T-helper 17 cell (primary cell): ENCODE results near the gene AKAP8. TPM values are rescaled to one million over a fixed set of nuclear protein-coding genes. Genes with fewer than 3 reads are reported as not detected.
A peak's percentile ranks its signal among the peaks of the same experiment; 100 is the strongest.

ENCODE experiments used
- ATAC-seq: fragments of 150-1000 bp; cut with Tn5 transposase; 2 replicates; pipeline ENCODE4 v1.10.0; 2021; ENCODE audit warnings: mild to moderate bottlenecking, moderate library complexity
- DNase-seq, 3 donors: peaks; one replicate each; pipeline versions ENCODE4 v3.0.0 to v3.0.0-alpha.2; 2020 to 2021
- H3K9me3 ChIP-seq: one replicate; pipeline ENCODE4 v1.7.0; 2013; ENCODE audit warnings: low read length, mild to moderate bottlenecking; ENCODE audit not compliant: control insufficient read depth, poor library complexity, severe bottlenecking
- H3K27ac Mint-ChIP-seq: one replicate; pipeline ENCODE4 v1.8.0; 2022; ENCODE audit warnings: mild to moderate bottlenecking, moderate library complexity, mixed read lengths
- H3K27me3 Mint-ChIP-seq: one replicate; pipeline ENCODE4 v1.8.0; 2022; ENCODE audit warnings: mixed read lengths
- H3K36me3 Mint-ChIP-seq: one replicate; pipeline ENCODE4 v1.8.0; 2022; ENCODE audit warnings: low read depth, mixed read lengths
- H3K4me1 Mint-ChIP-seq: one replicate; pipeline ENCODE4 v1.8.0; 2022; ENCODE audit warnings: mild to moderate bottlenecking, mixed read lengths
- H3K4me3 Mint-ChIP-seq: one replicate; pipeline ENCODE4 v1.8.0; 2022; ENCODE audit warnings: mild to moderate bottlenecking, moderate library complexity, mixed read lengths
- total RNA-seq, 4 donors: library from RNA in 2 of 4; stranded (reverse) in 2 of 4; gene quantifications; one replicate each; pipeline ENCODE4 v1.2.3 and lab custom pipeline; 2022 to 2026

The AKAP8 gene
- total RNA-seq, 2 donors from 2014 or later, result 87.6 to 90.2 TPM

GRCh38 chr19:15330801-15331418 lies 48.7 kb downstream of the AKAP8 start:
- Mint-ChIP-seq H3K4me3 (peak overlapping the region; percentile 93), H3K36me3 (no peaks in the 10 kb centered on the region), H3K27me3 (no peaks in the 10 kb centered on the region), H3K4me1 (peaks cover 42% of the 10 kb centered on the region), H3K27ac (peak overlapping the region; percentile 93)
- ATAC-seq, result no peak
- H3K9me3 ChIP-seq, result no peaks in the 10 kb centered on the region
- no peak for DNase-seq

GRCh38 chr19:15328312-15328711 lies 51.3 kb downstream of the AKAP8 start:
- H3K27me3 Mint-ChIP-seq, result no peaks in the 10 kb centered on the region
- DNase-seq (no peak), ATAC-seq (no peak)
- H3K9me3 ChIP-seq, result no peaks in the 10 kb centered on the region
- H3K4me3 Mint-ChIP-seq, result no peak overlapping the region
- no peak overlapping the region for H3K27ac Mint-ChIP-seq
- peaks cover 66% of the 10 kb centered on the region for H3K4me1 Mint-ChIP-seq
- H3K36me3 Mint-ChIP-seq, result no peaks in the 10 kb centered on the region

GRCh38 chr19:15324791-15325519 lies 54.6 kb downstream of the AKAP8 start:
- DNase-seq (no peak), ATAC-seq (peak; percentile 35)
- Mint-ChIP-seq H3K4me1 (peaks cover 76% of the 10 kb centered on the region), H3K27ac (peak overlapping the region; percentile 78), H3K4me3 (peak overlapping the region; percentile 86), H3K36me3 (no peaks in the 10 kb centered on the region), H3K27me3 (no peaks in the 10 kb centered on the region)
- no peaks in the 10 kb centered on the region for H3K9me3 ChIP-seq

GRCh38 chr19:15323496-15324235 lies 55.9 kb downstream of the AKAP8 start:
- Mint-ChIP-seq H3K27me3 (no peaks in the 10 kb centered on the region), H3K27ac (peak overlapping the region; percentile 91), H3K4me3 (peak overlapping the region; percentile 86), H3K36me3 (no peaks in the 10 kb centered on the region), H3K4me1 (peaks cover 80% of the 10 kb centered on the region)
- peak; percentile 31 for ATAC-seq
- H3K9me3 ChIP-seq, result no peaks in the 10 kb centered on the region
- DNase-seq, result no peak

GRCh38 chr19:15321739-15322138 lies 57.8 kb downstream of the AKAP8 start:
- Mint-ChIP-seq H3K27ac (peak overlapping the region; percentile 91), H3K27me3 (no peaks in the 10 kb centered on the region), H3K36me3 (no peaks in the 10 kb centered on the region), H3K4me3 (peak overlapping the region; percentile 12), H3K4me1 (peaks cover 84% of the 10 kb centered on the region)
- ATAC-seq (no peak), DNase-seq (no peak)
- H3K9me3 ChIP-seq, result no peaks in the 10 kb centered on the region

GRCh38 chr19:15320116-15320515 lies 59.5 kb downstream of the AKAP8 start:
- peak overlapping the region; percentile 60 for H3K4me3 Mint-ChIP-seq
- no peak overlapping the region for H3K27ac Mint-ChIP-seq
- H3K4me1 Mint-ChIP-seq, result peaks cover 79% of the 10 kb centered on the region
- no peaks in the 10 kb centered on the region for H3K9me3 ChIP-seq
- H3K27me3 Mint-ChIP-seq, result no peaks in the 10 kb centered on the region
- no peaks in the 10 kb centered on the region for H3K36me3 Mint-ChIP-seq
- no peak for DNase-seq
- no peak for ATAC-seq

GRCh38 chr19:15318241-15318691 lies 61.3 kb downstream of the AKAP8 start:
- Mint-ChIP-seq H3K36me3 (no peaks in the 10 kb centered on the region), H3K27me3 (no peaks in the 10 kb centered on the region), H3K4me1 (peaks cover 69% of the 10 kb centered on the region), H3K4me3 (peak overlapping the region; percentile 78), H3K27ac (peak overlapping the region; percentile 89)
- no peaks in the 10 kb centered on the region for H3K9me3 ChIP-seq
- no peak for DNase-seq
- ATAC-seq, result peak; percentile 78

GRCh38 chr19:15317392-15318071 lies 62.1 kb downstream of the AKAP8 start:
- DNase-seq, result no peak
- no peaks in the 10 kb centered on the region for H3K36me3 Mint-ChIP-seq
- no peaks in the 10 kb centered on the region for H3K9me3 ChIP-seq
- peaks cover 70% of the 10 kb centered on the region for H3K4me1 Mint-ChIP-seq
- peak overlapping the region; percentile 89 for H3K27ac Mint-ChIP-seq
- no peak for ATAC-seq
- H3K27me3 Mint-ChIP-seq, result no peaks in the 10 kb centered on the region
- peak overlapping the region; percentile 82 for H3K4me3 Mint-ChIP-seq

- H3K9me3 ChIP-seq, result no peaks in the 10 kb centered on the region
- DNase-seq, result no peak
- Mint-ChIP-seq H3K27me3 (no peaks in the 10 kb centered on the region), H3K4me1 (peaks cover 66% of the 10 kb centered on the region), H3K27ac (peak overlapping the region; percentile 89), H3K36me3 (no peaks in the 10 kb centered on the region), H3K4me3 (peak overlapping the region; percentile 82)
- no peak for ATAC-seq
These were observed 63.1 kb downstream of the AKAP8 start for GRCh38 chr19:15316498-15316897.

- H3K9me3 ChIP-seq, result no peaks in the 10 kb centered on the region
- DNase-seq, result no peak
- Mint-ChIP-seq H3K27me3 (no peaks in the 10 kb centered on the region), H3K36me3 (no peaks in the 10 kb centered on the region), H3K27ac (peak overlapping the region; percentile 88), H3K4me1 (peaks cover 60% of the 10 kb centered on the region), H3K4me3 (peak overlapping the region; percentile 31)
- ATAC-seq, result no peak
These were observed 64.5 kb downstream of the AKAP8 start for GRCh38 chr19:15315101-15315500.

- ATAC-seq (no peak), DNase-seq (no peak)
- peak overlapping the region; percentile 19 for H3K4me3 Mint-ChIP-seq
- H3K27ac Mint-ChIP-seq, result peak overlapping the region; percentile 88
- peaks cover 54% of the 10 kb centered on the region for H3K4me1 Mint-ChIP-seq
- no peaks in the 10 kb centered on the region for H3K9me3 ChIP-seq
- H3K27me3 Mint-ChIP-seq, result no peaks in the 10 kb centered on the region
- H3K36me3 Mint-ChIP-seq, result no peaks in the 10 kb centered on the region
These were observed 65.8 kb downstream of the AKAP8 start for GRCh38 chr19:15313649-15314279.

GRCh38 chr19:15307169-15307568 lies 72.4 kb downstream of the AKAP8 start:
- ATAC-seq, result no peak
- Mint-ChIP-seq H3K4me3 (peak overlapping the region; percentile 31), H3K27ac (peak overlapping the region; percentile 79), H3K27me3 (no peaks in the 10 kb centered on the region), H3K4me1 (peaks cover 55% of the 10 kb centered on the region), H3K36me3 (no peaks in the 10 kb centered on the region)
- no peak for DNase-seq
- no peaks in the 10 kb centered on the region for H3K9me3 ChIP-seq
